Activated CD4-positive, alpha-beta memory T cell treated with anti-CD3 and anti-CD28 coated beads, Interleukin-2, amount 10 ng/mL, durations not matched to agents 7 days and 5 days (primary cell): ENCODE data around the gene ACP4. TPM values are rescaled to one million over a fixed set of nuclear protein-coding genes. Genes with fewer than 3 reads are reported as not detected.
A peak's percentile ranks its signal among the peaks of the same experiment; 100 is the strongest.

Experiments
- CTCF ChIA-PET: fragments of 350-600 bp; sonication (Branson Sonifier 250); formaldehyde crosslinking; loops from one replicate; lab custom pipeline; 2021; ENCODE audit warnings: antibody characterized with exemption, inconsistent platforms; lab: Charles Lee
- POLR2A ChIA-PET: fragments of 350-600 bp; sonication (Branson Sonifier 250); formaldehyde crosslinking; loops from one replicate; lab custom pipeline; 2021; ENCODE audit warnings: antibody characterized with exemption; lab: Charles Lee
- DNase-seq: peaks from one replicate; pipeline ENCODE4 v3.0.0-alpha.2; 2020
- H3K27ac Mint-ChIP-seq: one replicate; pipeline ENCODE4 v1.8.0; 2021; ENCODE audit warnings: mild to moderate bottlenecking, mixed read lengths
- H3K27me3 Mint-ChIP-seq: one replicate; pipeline ENCODE4 v1.8.0; 2021; ENCODE audit warnings: mixed read lengths
- H3K36me3 Mint-ChIP-seq: one replicate; pipeline ENCODE4 v1.8.0; 2021; ENCODE audit warnings: low read depth, mixed read lengths
- H3K4me1 Mint-ChIP-seq: one replicate; pipeline ENCODE4 v1.8.0; 2021; ENCODE audit warnings: mixed read lengths
- H3K4me3 Mint-ChIP-seq: one replicate; pipeline ENCODE4 v1.8.0; 2021; ENCODE audit warnings: mild to moderate bottlenecking, mixed read lengths
- H3K9me3 Mint-ChIP-seq: one replicate; pipeline ENCODE4 v1.8.0; 2021; ENCODE audit warnings: mixed read lengths
- total RNA-seq, 2 experiments: library from RNA; stranded (reverse); gene quantifications; one replicate each; pipeline ENCODE4 v1.2.3, GENCODE V29; 2021

Gene ACP4
- total RNA-seq, 2 experiments from 2014 or later: not detected

DNA sequence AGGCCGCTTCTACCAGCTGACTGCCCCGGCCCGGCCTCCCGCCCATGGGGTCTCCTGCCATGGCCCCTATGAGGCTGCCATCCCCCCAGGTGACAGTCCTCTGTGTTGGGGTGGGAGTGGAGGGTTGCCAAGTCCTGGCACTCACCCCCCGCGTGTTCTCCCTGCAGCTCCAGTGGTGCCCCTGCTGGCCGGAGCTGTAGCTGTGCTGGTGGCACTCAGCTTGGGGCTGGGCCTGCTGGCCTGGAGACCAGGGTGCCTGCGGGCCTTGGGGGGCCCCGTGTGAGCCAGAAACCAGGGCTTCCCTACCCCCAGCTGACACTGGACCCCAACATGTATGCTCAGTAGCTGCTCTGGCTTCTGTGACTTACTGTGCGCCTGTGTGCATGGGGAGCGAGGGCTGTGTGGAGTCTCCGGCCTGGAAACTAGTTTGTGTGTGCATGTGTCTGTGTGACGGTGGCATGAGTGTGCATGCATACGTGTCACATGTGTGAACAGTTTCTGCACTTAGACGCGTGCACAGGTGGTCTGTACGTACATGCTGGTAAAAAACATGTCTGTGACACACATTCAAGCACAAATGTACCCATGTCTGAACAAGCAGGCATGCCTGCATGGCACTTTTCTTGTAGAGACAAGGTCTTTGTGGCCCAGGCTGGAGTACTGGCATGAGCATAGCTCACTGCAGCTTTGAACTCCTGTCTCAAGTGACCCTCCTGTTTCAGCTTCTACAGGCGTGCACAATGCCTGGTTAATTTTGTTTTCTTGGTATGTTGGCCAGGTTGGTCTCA lies 4.9 kb downstream of the ACP4 start:
- POLR2A ChIA-PET: interaction anchor here (0.8 to 7.9 kb wide), 2 partner anchors 8 to 386 kb away, joined by 3 to 72 read pairs; no protein-coding TSS in a partner anchor
- H3K9me3 Mint-ChIP-seq: no peaks in the 10 kb centered on the region
- no peaks in the 10 kb centered on the region for H3K27me3 Mint-ChIP-seq
- H3K27ac Mint-ChIP-seq: no peak overlapping the region
- CTCF ChIA-PET: interaction anchor here (0.6 to 3.2 kb wide), 3 partner anchors 11 to 138 kb away, joined by 3 to 10 read pairs (median 4); no protein-coding TSS in a partner anchor
- no peak for DNase-seq
- no peak overlapping the region for H3K4me3 Mint-ChIP-seq
- peaks cover 16% of the 10 kb centered on the region for H3K36me3 Mint-ChIP-seq
- H3K4me1 Mint-ChIP-seq: peaks cover 6% of the 10 kb centered on the region

GRCh38 chr19:50795664-50796073 lies 5.5 kb downstream of the ACP4 start:
- no peaks in the 10 kb centered on the region for H3K27me3 Mint-ChIP-seq
- H3K9me3 Mint-ChIP-seq: no peaks in the 10 kb centered on the region
- no peak overlapping the region for H3K4me3 Mint-ChIP-seq
- POLR2A ChIA-PET: interaction anchor here (7.9 kb wide), 1 partner anchor 7 kb away, joined by 72 read pairs; no protein-coding TSS in a partner anchor
- H3K27ac Mint-ChIP-seq: no peak overlapping the region
- no peak for DNase-seq
- CTCF ChIA-PET: interaction anchor here (0.6 to 3.2 kb wide), 2 partner anchors 12 to 127 kb away, joined by 3 to 10 read pairs; no protein-coding TSS in a partner anchor
- peaks cover 19% of the 10 kb centered on the region for H3K36me3 Mint-ChIP-seq
- H3K4me1 Mint-ChIP-seq: peaks cover 8% of the 10 kb centered on the region

- H3K27me3 Mint-ChIP-seq: no peaks in the 10 kb centered on the region
- no peak for DNase-seq
- H3K27ac Mint-ChIP-seq: no peak overlapping the region
- H3K4me1 Mint-ChIP-seq: peaks cover 13% of the 10 kb centered on the region
- peaks cover 24% of the 10 kb centered on the region for H3K36me3 Mint-ChIP-seq
- ChIA-PET POLR2A (no interaction called here), CTCF (no interaction called here)
- H3K9me3 Mint-ChIP-seq: no peaks in the 10 kb centered on the region
- H3K4me3 Mint-ChIP-seq: no peak overlapping the region
Measured at GRCh38 chr19:50796128-50796633, 6.0 kb downstream of the ACP4 start.

GRCh38 chr19:50796634-50797428 lies 6.6 kb downstream of the ACP4 start:
- H3K27ac Mint-ChIP-seq: no peak overlapping the region
- POLR2A ChIA-PET: no interaction called here
- CTCF ChIA-PET: no interaction called here
- no peak for DNase-seq
- H3K36me3 Mint-ChIP-seq: peaks cover 27% of the 10 kb centered on the region
- H3K4me1 Mint-ChIP-seq: peaks cover 15% of the 10 kb centered on the region
- no peak overlapping the region for H3K4me3 Mint-ChIP-seq
- no peaks in the 10 kb centered on the region for H3K27me3 Mint-ChIP-seq
- no peaks in the 10 kb centered on the region for H3K9me3 Mint-ChIP-seq

DNA sequence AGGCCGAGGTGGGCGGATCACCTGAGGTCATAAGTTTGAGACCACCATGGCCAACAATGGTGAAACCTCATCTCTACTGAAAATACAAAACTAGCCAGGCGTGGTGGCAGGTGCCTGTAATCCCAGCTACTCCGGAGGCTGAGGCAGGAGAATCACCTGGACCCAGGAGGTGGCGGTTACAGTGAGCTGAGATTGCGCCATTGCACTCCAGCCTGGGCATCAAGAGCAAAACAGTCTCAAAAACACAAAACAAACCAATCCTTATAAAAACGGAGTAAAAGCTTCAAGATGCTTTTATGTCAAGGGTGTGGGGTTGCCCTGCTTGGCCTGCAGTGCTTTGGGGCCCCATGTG lies 7.2 kb downstream of the ACP4 start:
- peaks cover 32% of the 10 kb centered on the region for H3K36me3 Mint-ChIP-seq
- ChIA-PET CTCF (no interaction called here), POLR2A (no interaction called here)
- H3K27ac Mint-ChIP-seq: no peak overlapping the region
- H3K4me3 Mint-ChIP-seq: no peak overlapping the region
- DNase-seq: no peak
- no peaks in the 10 kb centered on the region for H3K27me3 Mint-ChIP-seq
- peaks cover 21% of the 10 kb centered on the region for H3K4me1 Mint-ChIP-seq
- H3K9me3 Mint-ChIP-seq: no peaks in the 10 kb centered on the region

GRCh38 chr19:50797781-50798658 lies 7.8 kb downstream of the ACP4 start:
- DNase-seq: no peak
- CTCF ChIA-PET: interaction anchor here (0.5 kb wide), 1 partner anchor 429 kb away, joined by 3 read pairs; no protein-coding TSS in a partner anchor
- Mint-ChIP-seq H3K9me3 (no peaks in the 10 kb centered on the region), H3K4me1 (peaks cover 27% of the 10 kb centered on the region), H3K27ac (no peak overlapping the region), H3K27me3 (no peaks in the 10 kb centered on the region), H3K36me3 (peaks cover 37% of the 10 kb centered on the region), H3K4me3 (no peak overlapping the region)
- POLR2A ChIA-PET: interaction anchor here (1.0 kb wide), 1 partner anchor 73 kb away, joined by 3 read pairs; no protein-coding TSS in a partner anchor

DNA sequence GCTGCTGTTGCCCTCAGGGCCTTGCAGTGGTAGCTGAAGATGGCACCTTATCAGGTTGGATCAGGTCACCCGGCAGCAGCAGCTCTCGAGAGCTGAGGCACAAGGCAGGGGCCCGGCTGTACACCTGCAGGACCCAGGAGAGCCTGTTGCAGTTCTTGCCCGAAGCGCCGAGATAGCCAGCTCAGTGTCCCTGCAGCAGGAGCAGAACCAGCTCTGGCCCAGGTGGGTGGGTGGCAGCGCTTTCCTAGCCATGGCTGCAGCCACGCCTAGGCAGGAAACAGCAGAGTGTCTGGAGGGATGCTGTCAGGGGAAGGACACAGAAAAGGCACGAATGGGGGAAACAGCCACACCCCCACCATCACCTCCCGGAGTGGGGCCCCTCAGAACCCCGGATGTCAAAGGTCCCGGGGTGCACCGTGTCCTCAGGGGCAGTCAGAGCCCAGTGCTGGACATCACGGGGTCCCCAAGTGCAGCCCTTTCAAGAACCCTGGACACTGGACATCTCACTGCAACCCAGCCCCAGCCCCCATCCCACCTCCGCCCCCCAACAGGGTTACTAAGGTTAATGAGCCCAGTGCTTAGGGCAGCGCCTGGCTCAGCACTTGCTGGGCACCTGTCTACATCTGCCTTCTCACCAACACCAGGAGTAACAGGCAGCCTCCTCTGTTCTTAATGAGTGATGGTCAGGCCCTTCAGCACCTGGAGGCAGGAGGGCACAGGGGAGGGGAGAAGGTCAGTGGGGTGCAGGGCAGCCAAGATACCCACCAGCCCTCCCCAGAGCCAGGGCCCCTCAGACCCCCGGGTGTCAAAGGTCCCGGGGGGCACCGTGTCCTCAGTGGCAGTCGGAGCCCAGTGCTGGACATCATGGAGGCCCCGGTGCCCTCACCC lies 8.7 kb downstream of the ACP4 start:
- DNase-seq: no peak
- H3K27ac Mint-ChIP-seq: no peak overlapping the region
- peaks cover 42% of the 10 kb centered on the region for H3K36me3 Mint-ChIP-seq
- ChIA-PET CTCF (no interaction called here), POLR2A (interaction anchor here (1.0 kb wide), 1 partner anchor 74 kb away, joined by 3 read pairs; no protein-coding TSS in a partner anchor)
- no peaks in the 10 kb centered on the region for H3K27me3 Mint-ChIP-seq
- H3K4me1 Mint-ChIP-seq: peaks cover 32% of the 10 kb centered on the region
- no peak overlapping the region for H3K4me3 Mint-ChIP-seq
- no peaks in the 10 kb centered on the region for H3K9me3 Mint-ChIP-seq

GRCh38 chr19:50799547-50799851 lies 9.3 kb downstream of the ACP4 start:
- no peak for DNase-seq
- ChIA-PET POLR2A (no interaction called here), CTCF (no interaction called here)
- H3K27ac Mint-ChIP-seq: no peak overlapping the region
- H3K4me3 Mint-ChIP-seq: no peak overlapping the region
- no peaks in the 10 kb centered on the region for H3K9me3 Mint-ChIP-seq
- peaks cover 29% of the 10 kb centered on the region for H3K4me1 Mint-ChIP-seq
- H3K27me3 Mint-ChIP-seq: no peaks in the 10 kb centered on the region
- H3K36me3 Mint-ChIP-seq: peaks cover 44% of the 10 kb centered on the region

GRCh38 chr19:50801107-50801506 lies 10.9 kb downstream of the ACP4 start:
- Mint-ChIP-seq H3K9me3 (no peaks in the 10 kb centered on the region), H3K36me3 (peaks cover 41% of the 10 kb centered on the region), H3K4me3 (no peak overlapping the region), H3K27ac (no peak overlapping the region), H3K4me1 (peaks cover 37% of the 10 kb centered on the region), H3K27me3 (no peaks in the 10 kb centered on the region)
- CTCF ChIA-PET: interaction anchor here (1.1 kb wide), 1 partner anchor 121 kb away, joined by 5 read pairs; no protein-coding TSS in a partner anchor
- POLR2A ChIA-PET: interaction anchor here (6.2 kb wide), 1 partner anchor 9 kb away, joined by 72 read pairs; the partner anchor contains the start of gene ACP4
- DNase-seq: no peak

DNA sequence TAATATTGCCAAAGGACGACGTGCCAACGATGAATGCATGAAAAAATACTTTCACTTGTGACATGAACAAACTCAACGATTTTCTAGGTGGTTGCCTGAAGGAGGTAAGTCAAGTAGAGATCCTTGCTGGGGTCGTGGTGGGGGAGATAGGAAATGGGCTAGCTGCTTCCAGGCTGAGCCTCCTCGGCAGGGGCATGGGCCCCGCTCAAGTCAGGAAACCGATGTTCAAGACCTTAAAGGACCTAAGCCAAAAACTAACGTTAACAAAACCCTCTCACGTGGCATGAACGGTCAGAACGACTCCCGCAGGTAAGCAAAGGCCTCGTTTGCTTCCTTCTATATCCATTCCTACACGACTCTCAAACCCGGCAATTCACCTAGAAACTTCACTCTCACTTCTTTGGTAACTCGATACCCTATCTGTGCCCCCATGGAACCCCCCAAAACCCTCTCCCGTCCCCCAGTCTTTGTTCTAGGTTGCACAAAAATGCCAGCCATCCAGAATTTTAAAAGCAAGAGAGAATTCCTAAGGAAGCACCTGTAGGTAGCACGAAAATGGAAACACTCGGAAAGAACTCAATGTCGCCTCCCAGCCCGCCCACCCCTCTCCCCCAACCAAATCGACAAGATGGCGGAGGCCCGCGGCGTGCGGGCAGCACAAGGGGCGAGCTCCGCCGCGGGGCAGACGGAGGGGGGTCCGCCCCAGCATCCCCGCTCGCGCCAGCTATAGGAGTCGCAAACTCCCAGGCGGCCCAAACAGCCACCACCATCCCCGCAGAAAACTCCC lies 13.6 kb downstream of the ACP4 start:
- peak overlapping the region; percentile 97 for H3K27ac Mint-ChIP-seq
- no peak for DNase-seq
- H3K4me3 Mint-ChIP-seq: peak overlapping the region; percentile 89
- CTCF ChIA-PET: interaction anchor here (0.7 to 1.4 kb wide), 2 partner anchors 79 to 118 kb away, joined by 3 to 4 read pairs; no protein-coding TSS in a partner anchor
- POLR2A ChIA-PET: interaction anchor here (0.7 to 6.2 kb wide), 14 partner anchors 11 to 874 kb away, joined by 3 to 72 read pairs (median 3); partner anchors contain the start of genes ACP4, JOSD2 and NR1H2
- peaks cover 40% of the 10 kb centered on the region for H3K4me1 Mint-ChIP-seq
- no peaks in the 10 kb centered on the region for H3K27me3 Mint-ChIP-seq
- H3K9me3 Mint-ChIP-seq: no peaks in the 10 kb centered on the region
- H3K36me3 Mint-ChIP-seq: peaks cover 30% of the 10 kb centered on the region
